Naive thymus-derived CD4-positive, alpha-beta T cell (primary cell): Measurements from ENCODE around the gene CNKSR2. TPM values are rescaled to one million over a fixed set of nuclear protein-coding genes. Genes with fewer than 3 reads are reported as not detected.
A peak's percentile ranks its signal among the peaks of the same experiment; 100 is the strongest.

Experiments used
- ATAC-seq: fragments of 150-1000 bp; cut with Tn5 transposase; 2 replicates; pipeline ENCODE4 v1.10.0; 2021; ENCODE audit warnings: mild to moderate bottlenecking, moderate library complexity
- CTCF ChIA-PET: fragments of 350-600 bp; sonication (Branson Sonifier 250); formaldehyde crosslinking; loops from one replicate; lab custom pipeline; 2021; ENCODE audit warnings: antibody characterized with exemption; lab: Charles Lee
- POLR2A ChIA-PET: fragments of 350-600 bp; sonication (Branson Sonifier 250); formaldehyde crosslinking; loops from one replicate; lab custom pipeline; 2021; ENCODE audit warnings: antibody characterized with exemption, inconsistent platforms; lab: Charles Lee
- DNase-seq, 9 donors: peaks; one replicate each; pipeline versions ENCODE4 v3.0.0 to v3.0.0-alpha.2; 2020 to 2022; ENCODE audit warnings: mixed read lengths in 1 of 9
- H3K27ac ChIP-seq: one replicate; pipeline ENCODE4 v1.7.0; 2013; ENCODE audit warnings: mild to moderate bottlenecking, low read depth, low read length, moderate library complexity
- H3K27me3 ChIP-seq, 2 donors: one replicate each; pipeline ENCODE4 v1.7.0; 2013; ENCODE audit warnings: low read length in 2 of 2, mild to moderate bottlenecking in 2 of 2, moderate library complexity in 2 of 2; ENCODE audit not compliant: control insufficient read depth in 2 of 2, insufficient read depth in 2 of 2
- H3K36me3 ChIP-seq, 3 experiments: 1 replicate in 2 of 3; 2 replicates in 1 of 3; pipeline ENCODE4 v1.7.0; 2013; ENCODE audit warnings: low read length in 3 of 3, mild to moderate bottlenecking in 3 of 3, moderate library complexity in 1 of 3; ENCODE audit not compliant: insufficient read depth in 3 of 3, control insufficient read depth in 2 of 3
- H3K4me1 ChIP-seq, 2 donors: one replicate each; pipeline ENCODE4 v1.7.0; 2013; ENCODE audit warnings: low read length in 2 of 2, mild to moderate bottlenecking in 2 of 2, moderate library complexity in 1 of 2; ENCODE audit not compliant: control insufficient read depth in 2 of 2, insufficient read depth in 2 of 2
- H3K4me3 ChIP-seq: 2 replicates; pipeline ENCODE4 v1.7.0; 2013; ENCODE audit warnings: mild to moderate bottlenecking, low read length
- H3K9me3 ChIP-seq, 3 experiments: 1 replicate in 2 of 3; 2 replicates in 1 of 3; pipeline ENCODE4 v1.7.0; 2013; ENCODE audit warnings: low read length in 3 of 3; ENCODE audit not compliant: control insufficient read depth in 2 of 3
- H3K27ac Mint-ChIP-seq, 9 donors: one replicate each; pipeline ENCODE4 v1.8.0; 2020 to 2022; ENCODE audit warnings: mixed read lengths in 9 of 9, mild to moderate bottlenecking in 8 of 9, moderate library complexity in 5 of 9, inconsistent platforms in 2 of 9
- H3K27me3 Mint-ChIP-seq, 5 donors: one replicate each; pipeline ENCODE4 v1.8.0; 2021 to 2022; ENCODE audit warnings: mixed read lengths in 5 of 5, mild to moderate bottlenecking in 1 of 5
- H3K36me3 Mint-ChIP-seq, 5 donors: one replicate each; pipeline ENCODE4 v1.8.0; 2020 to 2022; ENCODE audit warnings: mixed read lengths in 5 of 5, mild to moderate bottlenecking in 3 of 5, inconsistent platforms in 1 of 5
- H3K4me1 Mint-ChIP-seq, 7 donors: one replicate each; pipeline ENCODE4 v1.8.0; 2020 to 2022; ENCODE audit warnings: mixed read lengths in 7 of 7, mild to moderate bottlenecking in 3 of 7, inconsistent platforms in 1 of 7
- H3K4me3 Mint-ChIP-seq, 10 donors: one replicate each; pipeline ENCODE4 v1.8.0; 2020 to 2022; ENCODE audit warnings: mild to moderate bottlenecking in 10 of 10, mixed read lengths in 10 of 10, moderate library complexity in 6 of 10, inconsistent platforms in 2 of 10
- H3K9me3 Mint-ChIP-seq, 11 donors: one replicate each; pipeline ENCODE4 v1.8.0; 2020 to 2022; ENCODE audit warnings: mixed read lengths in 11 of 11, mild to moderate bottlenecking in 4 of 11, inconsistent platforms in 1 of 11, moderate library complexity in 1 of 11
- intact Hi-C, 2 donors: fragments of 100-400 bp; cut with micrococcal nuclease; formaldehyde crosslinking; loops; one replicate each; pipeline ENCODE4 v1.15.1; 2023
- polyA plus RNA-seq, 2 donors: library from polyadenylated mRNA; unstranded; fragments of 300-500 nt; fragmentation: Illumina TruSeq; gene quantifications; one replicate each; pipeline ENCODE4 v1.2.3, GENCODE V29; 2021
- total RNA-seq, 6 experiments: library from RNA in 5 of 6; stranded (reverse) in 5 of 6; gene quantifications; 1 replicate in 5 of 6; 2 replicates in 1 of 6; pipeline ENCODE4 v1.2.3 and lab custom pipeline; 2021 to 2026

CNKSR2 gene
- total and polyA plus RNA-seq, 7 experiments from 2014 or later: 6.3 to 25.3 (median 14.3) TPM

- no peak overlapping the region for H3K4me3 ChIP-seq
- intact Hi-C loops: no loop called here
- ChIA-PET CTCF (no interaction called here), POLR2A (interaction anchor here (0.7 kb wide), 1 partner anchor 11 kb away, joined by 3 read pairs; no protein-coding TSS in a partner anchor)
- Mint-ChIP-seq H3K27me3 (no peaks in the 10 kb centered on the region), H3K4me3 (no peak overlapping the region), H3K4me1 (peaks cover 0 to 6% (median 3%) of the 10 kb centered on the region in 7 donors), H3K9me3 (no peaks in the 10 kb centered on the region), H3K27ac (peak overlapping the region in 1 of 9 donors; percentile 15), H3K36me3 (peaks cover 0 to 4% (median 0%) of the 10 kb centered on the region in 5 donors)
- H3K36me3 ChIP-seq: no peaks in the 10 kb centered on the region
- no peaks in the 10 kb centered on the region for H3K27me3 ChIP-seq
- no peaks in the 10 kb centered on the region for H3K4me1 ChIP-seq
- ATAC-seq (no peak), DNase-seq (no peak)
- H3K27ac ChIP-seq: no peak overlapping the region
- H3K9me3 ChIP-seq: no peaks in the 10 kb centered on the region
Observed at GRCh38 chrX:21487832-21488231, 113.6 kb downstream of the CNKSR2 start.

GRCh38 chrX:21490341-21490740 is 116.1 kb downstream of the CNKSR2 start:
- Mint-ChIP-seq H3K4me1 (peaks cover 0 to 6% (median 3%) of the 10 kb centered on the region in 7 donors), H3K27me3 (no peaks in the 10 kb centered on the region), H3K9me3 (no peaks in the 10 kb centered on the region), H3K36me3 (peaks cover 0 to 4% (median 0%) of the 10 kb centered on the region in 5 donors), H3K4me3 (no peak overlapping the region), H3K27ac (no peak overlapping the region)
- no peak overlapping the region for H3K4me3 ChIP-seq
- H3K27me3 ChIP-seq: no peaks in the 10 kb centered on the region
- H3K27ac ChIP-seq: no peak overlapping the region
- DNase-seq: no peak
- intact Hi-C loops: no loop called here
- H3K36me3 ChIP-seq: no peaks in the 10 kb centered on the region
- ChIA-PET CTCF (no interaction called here), POLR2A (no interaction called here)
- no peaks in the 10 kb centered on the region for H3K9me3 ChIP-seq
- ATAC-seq: no peak
- H3K4me1 ChIP-seq: no peaks in the 10 kb centered on the region

GRCh38 chrX:21493226-21493830 is 119.1 kb downstream of the CNKSR2 start:
- no peak overlapping the region for H3K4me3 ChIP-seq
- Mint-ChIP-seq H3K27me3 (no peaks in the 10 kb centered on the region), H3K36me3 (peaks cover 0 to 4% (median 0%) of the 10 kb centered on the region in 5 donors), H3K27ac (no peak overlapping the region), H3K9me3 (no peaks in the 10 kb centered on the region), H3K4me3 (no peak overlapping the region), H3K4me1 (no peaks in the 10 kb centered on the region)
- H3K9me3 ChIP-seq: no peaks in the 10 kb centered on the region
- intact Hi-C loops: no loop called here
- ATAC-seq (no peak), DNase-seq (no peak)
- no peaks in the 10 kb centered on the region for H3K27me3 ChIP-seq
- ChIA-PET POLR2A (no interaction called here), CTCF (interaction anchor here (0.6 kb wide), 1 partner anchor 309 kb away, joined by 6 read pairs; no protein-coding TSS in a partner anchor)
- no peaks in the 10 kb centered on the region for H3K4me1 ChIP-seq
- no peaks in the 10 kb centered on the region for H3K36me3 ChIP-seq
- no peak overlapping the region for H3K27ac ChIP-seq

- Histone ChIP-seq H3K36me3 (no peaks in the 10 kb centered on the region), H3K27me3 (no peaks in the 10 kb centered on the region), H3K4me3 (no peak overlapping the region), H3K4me1 (no peaks in the 10 kb centered on the region), H3K27ac (no peak overlapping the region), H3K9me3 (no peaks in the 10 kb centered on the region)
- no peak overlapping the region for H3K4me3 Mint-ChIP-seq
- no peaks in the 10 kb centered on the region for H3K4me1 Mint-ChIP-seq
- intact Hi-C loops: no loop called here
- DNase-seq (no peak), ATAC-seq (no peak)
- ChIA-PET POLR2A (no interaction called here), CTCF (no interaction called here)
- H3K9me3 Mint-ChIP-seq: no peaks in the 10 kb centered on the region
- no peak overlapping the region for H3K27ac Mint-ChIP-seq
- peaks cover 0 to 20% (median 3%) of the 10 kb centered on the region in 5 donors for H3K36me3 Mint-ChIP-seq
- no peaks in the 10 kb centered on the region for H3K27me3 Mint-ChIP-seq
Observed at GRCh38 chrX:21503593-21503992, 129.4 kb downstream of the CNKSR2 start.

- H3K4me3 ChIP-seq: no peak overlapping the region
- DNase-seq (no peak), ATAC-seq (no peak)
- no peaks in the 10 kb centered on the region for H3K9me3 ChIP-seq
- intact Hi-C loops: no loop called here
- Mint-ChIP-seq H3K27me3 (no peaks in the 10 kb centered on the region), H3K4me1 (no peaks in the 10 kb centered on the region), H3K4me3 (no peak overlapping the region), H3K9me3 (no peaks in the 10 kb centered on the region), H3K27ac (no peak overlapping the region), H3K36me3 (peaks cover 0 to 11% (median 3%) of the 10 kb centered on the region in 5 donors)
- H3K36me3 ChIP-seq: no peaks in the 10 kb centered on the region
- H3K4me1 ChIP-seq: no peaks in the 10 kb centered on the region
- H3K27ac ChIP-seq: no peak overlapping the region
- CTCF ChIA-PET: no interaction called here
- H3K27me3 ChIP-seq: no peaks in the 10 kb centered on the region
- POLR2A ChIA-PET: no interaction called here
Observed at GRCh38 chrX:21509912-21510311, 135.7 kb downstream of the CNKSR2 start.

GRCh38 chrX:21524008-21524407 is 149.8 kb downstream of the CNKSR2 start:
- Histone ChIP-seq H3K9me3 (no peaks in the 10 kb centered on the region), H3K27me3 (no peaks in the 10 kb centered on the region), H3K4me3 (no peak overlapping the region), H3K4me1 (no peaks in the 10 kb centered on the region), H3K27ac (no peak overlapping the region), H3K36me3 (no peaks in the 10 kb centered on the region)
- Mint-ChIP-seq H3K9me3 (no peaks in the 10 kb centered on the region), H3K36me3 (peaks cover 0 to 7% (median 0%) of the 10 kb centered on the region in 5 donors), H3K4me3 (no peak overlapping the region), H3K27me3 (no peaks in the 10 kb centered on the region), H3K27ac (no peak overlapping the region), H3K4me1 (peaks cover 0 to 3% (median 0%) of the 10 kb centered on the region in 7 donors)
- ChIA-PET POLR2A (no interaction called here), CTCF (interaction anchor here (0.6 kb wide), 1 partner anchor 63 kb away, joined by 4 read pairs; no protein-coding TSS in a partner anchor)
- DNase-seq: no peak
- intact Hi-C loops: no loop called here
- no peak for ATAC-seq

- Histone ChIP-seq H3K9me3 (no peaks in the 10 kb centered on the region), H3K36me3 (no peaks in the 10 kb centered on the region), H3K27me3 (no peaks in the 10 kb centered on the region), H3K4me1 (no peaks in the 10 kb centered on the region), H3K27ac (no peak overlapping the region), H3K4me3 (no peak overlapping the region)
- Mint-ChIP-seq H3K36me3 (peaks cover 0 to 16% (median 5%) of the 10 kb centered on the region in 5 donors), H3K4me3 (no peak overlapping the region), H3K27ac (no peak overlapping the region), H3K4me1 (peaks cover 0 to 2% (median 0%) of the 10 kb centered on the region in 7 donors), H3K9me3 (peaks cover 0 to 2% (median 0%) of the 10 kb centered on the region in 11 donors), H3K27me3 (no peaks in the 10 kb centered on the region)
- ChIA-PET POLR2A (no interaction called here), CTCF (no interaction called here)
- no peak for ATAC-seq
- DNase-seq: no peak
- intact Hi-C loops: no loop called here
Observed at GRCh38 chrX:21528076-21528475, 153.9 kb downstream of the CNKSR2 start.
